Fibroblast of lung (primary cell): Measurements from ENCODE around the gene TGDS.

Experiments used
- EZH2 ChIP-seq: IDR thresholded peaks from 2 replicates; pipeline ENCODE4 v1.5.1; 2012; ENCODE audit warnings: low read length, control low read depth, mild to moderate bottlenecking; ENCODE audit errors: missing control alignments
- TF ChIP-seq, protein P1 (sequence below), 2 donors: IDR thresholded peaks in 1 of 2; conservative IDR thresholded peaks in 1 of 2; 1 replicate in 1 of 2; 2 replicates in 1 of 2; pipeline ENCODE4 v1.5.1; 2011 to 2012; ENCODE audit warnings: low read length in 2 of 2, control low read depth in 1 of 2, inconsistent platforms in 1 of 2, low read depth in 1 of 2, mild to moderate bottlenecking in 1 of 2

DNA sequence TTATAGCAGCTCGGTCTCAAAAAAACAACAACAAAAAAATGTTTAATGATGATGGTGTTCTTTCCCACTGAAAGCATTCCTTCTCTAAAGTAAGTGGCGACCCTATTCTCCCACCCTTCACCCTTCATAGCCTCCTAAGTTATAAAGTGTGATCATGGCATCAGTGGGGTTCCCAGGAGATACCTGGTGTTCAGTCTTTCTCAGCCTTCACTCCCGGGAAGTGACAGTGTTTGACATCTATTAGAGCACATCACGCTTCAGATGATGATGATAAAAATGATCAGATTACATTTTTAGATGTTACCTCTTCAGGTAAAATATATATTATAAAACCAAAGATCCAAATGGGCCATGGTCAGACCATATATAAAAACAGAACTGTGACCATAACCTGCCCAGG is 51.0 kb downstream of the TGDS start:
- TF ChIP-seq, protein P1, sequence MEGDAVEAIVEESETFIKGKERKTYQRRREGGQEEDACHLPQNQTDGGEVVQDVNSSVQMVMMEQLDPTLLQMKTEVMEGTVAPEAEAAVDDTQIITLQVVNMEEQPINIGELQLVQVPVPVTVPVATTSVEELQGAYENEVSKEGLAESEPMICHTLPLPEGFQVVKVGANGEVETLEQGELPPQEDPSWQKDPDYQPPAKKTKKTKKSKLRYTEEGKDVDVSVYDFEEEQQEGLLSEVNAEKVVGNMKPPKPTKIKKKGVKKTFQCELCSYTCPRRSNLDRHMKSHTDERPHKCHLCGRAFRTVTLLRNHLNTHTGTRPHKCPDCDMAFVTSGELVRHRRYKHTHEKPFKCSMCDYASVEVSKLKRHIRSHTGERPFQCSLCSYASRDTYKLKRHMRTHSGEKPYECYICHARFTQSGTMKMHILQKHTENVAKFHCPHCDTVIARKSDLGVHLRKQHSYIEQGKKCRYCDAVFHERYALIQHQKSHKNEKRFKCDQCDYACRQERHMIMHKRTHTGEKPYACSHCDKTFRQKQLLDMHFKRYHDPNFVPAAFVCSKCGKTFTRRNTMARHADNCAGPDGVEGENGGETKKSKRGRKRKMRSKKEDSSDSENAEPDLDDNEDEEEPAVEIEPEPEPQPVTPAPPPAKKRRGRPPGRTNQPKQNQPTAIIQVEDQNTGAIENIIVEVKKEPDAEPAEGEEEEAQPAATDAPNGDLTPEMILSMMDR (conservative IDR thresholded peaks at IDR 0.05 in 1 of 2, IDR thresholded peaks at IDR 0.05 in 1 of 2; ENCODE audit: low read depth in 1 of 2, low read length in 2 of 2) = no peak
- TF ChIP-seq EZH2 = no peak
